Activated CD4-positive, alpha-beta T cell treated with anti-CD3 and anti-CD28 coated beads for 36 hours (primary cell): ENCODE measurements around the gene LRRC63. TPM values are rescaled to one million over a fixed set of nuclear protein-coding genes. Genes with fewer than 3 reads are reported as not detected.

Experiments
- ATAC-seq: fragments of 200-7000 bp; cut with Tn5 transposase; one replicate; pipeline ENCODE4 v1.10.0; 2021; ENCODE audit warnings: mild to moderate bottlenecking, moderate library complexity
- CTCF ChIA-PET: fragments of 350-600 bp; sonication (Branson Sonifier 250); formaldehyde crosslinking; loops from one replicate; lab custom pipeline; 2021; ENCODE audit warnings: antibody characterized with exemption; lab: Charles Lee
- POLR2A ChIA-PET: fragments of 350-600 bp; sonication (Branson Sonifier 250); formaldehyde crosslinking; loops from one replicate; lab custom pipeline; 2021; ENCODE audit warnings: antibody characterized with exemption, inconsistent platforms; lab: Charles Lee
- DNase-seq: peaks from one replicate; pipeline ENCODE4 v3.0.0-alpha.2; 2020
- H3K27ac Mint-ChIP-seq: one replicate; pipeline ENCODE4 v1.8.0; 2021; ENCODE audit warnings: mixed read lengths
- H3K27me3 Mint-ChIP-seq: one replicate; pipeline ENCODE4 v1.8.0; 2021; ENCODE audit warnings: mixed read lengths
- H3K36me3 Mint-ChIP-seq: one replicate; pipeline ENCODE4 v1.8.0; 2021; ENCODE audit warnings: low read depth, mixed read lengths
- H3K4me1 Mint-ChIP-seq: one replicate; pipeline ENCODE4 v1.8.0; 2021; ENCODE audit warnings: mixed read lengths
- H3K4me3 Mint-ChIP-seq: one replicate; pipeline ENCODE4 v1.8.0; 2021; ENCODE audit warnings: mild to moderate bottlenecking, moderate library complexity, mixed read lengths
- H3K9me3 Mint-ChIP-seq: one replicate; pipeline ENCODE4 v1.8.0; 2021; ENCODE audit warnings: low read depth, mixed read lengths
- intact Hi-C, 2 experiments: fragments of 100-400 bp; cut with DNase I in 1 of 2; cut with micrococcal nuclease in 1 of 2; formaldehyde crosslinking; loops; one replicate each; pipeline versions ENCODE4 v1.14.2 to v1.15.1; 2022 to 2024; cut with DNase I, micrococcal nuclease
- total RNA-seq, 2 experiments: library from RNA; stranded (reverse); gene quantifications; one replicate each; pipeline ENCODE4 v1.2.3, GENCODE V29; 2021

Gene LRRC63
- total RNA-seq, 2 experiments from 2014 or later = 0.50 to 0.67 TPM

DNA sequence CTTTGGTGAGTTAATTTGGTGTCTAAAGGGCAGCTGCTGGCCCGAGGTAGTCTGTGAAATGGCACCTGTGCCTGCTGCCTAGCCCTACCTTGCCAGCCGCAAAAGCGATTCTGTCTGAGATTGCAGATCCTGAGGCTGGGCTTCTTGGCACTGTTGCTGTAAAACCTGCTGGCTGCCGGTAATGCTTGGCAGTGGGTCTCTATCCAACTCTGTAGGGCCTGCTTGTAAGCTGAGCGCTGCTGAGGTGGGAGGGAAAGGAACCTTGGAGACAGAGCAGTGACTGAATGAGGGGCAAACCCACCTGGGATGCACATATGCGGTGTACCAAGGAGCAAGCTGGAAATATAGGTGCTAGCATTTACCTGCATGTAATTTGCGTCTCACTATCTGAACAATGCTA is 41.5 kb upstream of the LRRC63 start:
- Mint-ChIP-seq H3K4me3 (peak overlapping the region; percentile 67), H3K27ac (peak overlapping the region; percentile 85), H3K4me1 (peaks cover 98% of the 10 kb centered on the region), H3K27me3 (no peaks in the 10 kb centered on the region), H3K36me3 (peaks cover 75% of the 10 kb centered on the region), H3K9me3 (no peaks in the 10 kb centered on the region)
- ATAC-seq (no peak), DNase-seq (no peak)
- ChIA-PET POLR2A (interaction anchor here (1.1 to 1.3 kb wide), 2 partner anchors 9 to 13 kb away, joined by 3 read pairs; no protein-coding TSS in a partner anchor), CTCF (interaction anchor here (0.7 to 6.2 kb wide), 8 partner anchors 9 to 752 kb away, joined by 3 to 57 read pairs (median 4); partner anchors contain the start of genes LCP1 and SLC25A30)
- intact Hi-C loops = loop anchor here in 1 of 2 experiments (10.0 kb wide), 1 partner anchor 835 kb away; no protein-coding TSS in a partner anchor

DNA sequence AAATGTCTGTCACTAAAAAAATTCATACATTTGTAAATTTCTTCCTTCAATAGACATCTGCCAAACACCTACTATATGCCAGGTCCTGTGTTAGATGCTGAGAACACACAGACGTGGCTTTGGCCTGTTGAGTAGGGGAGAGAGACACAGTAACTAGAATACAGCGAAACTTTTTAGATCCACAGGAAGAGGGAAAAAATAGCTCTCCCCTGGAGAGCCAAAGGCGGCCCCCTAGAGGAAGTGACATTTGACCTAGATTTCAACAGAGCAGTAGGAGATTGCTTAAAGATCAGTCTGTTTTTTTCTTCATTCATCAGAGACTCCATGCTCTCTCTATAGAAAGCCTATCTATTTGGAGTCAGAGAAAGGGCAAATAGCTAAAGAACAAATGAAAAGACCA is 41.0 kb upstream of the LRRC63 start:
- ATAC-seq = no peak
- intact Hi-C loops = loop anchor here in 1 of 2 experiments (10.0 kb wide), 1 partner anchor 836 kb away; no protein-coding TSS in a partner anchor
- DNase-seq = no peak
- Mint-ChIP-seq H3K27ac (peak overlapping the region; percentile 85), H3K4me1 (peaks cover 98% of the 10 kb centered on the region), H3K4me3 (peak overlapping the region; percentile 67), H3K36me3 (peaks cover 79% of the 10 kb centered on the region), H3K9me3 (no peaks in the 10 kb centered on the region), H3K27me3 (no peaks in the 10 kb centered on the region)
- CTCF ChIA-PET = interaction anchor here (0.6 to 6.2 kb wide), 10 partner anchors 8 to 752 kb away, joined by 3 to 57 read pairs (median 4); partner anchors contain the start of genes LCP1 and SLC25A30
- POLR2A ChIA-PET = interaction anchor here (1.3 kb wide), 1 partner anchor 13 kb away, joined by 3 read pairs; no protein-coding TSS in a partner anchor

- no peak for DNase-seq
Observed at GRCh38 chr13:46171217-46171616, 40.5 kb upstream of the LRRC63 start.

GRCh38 chr13:46171739-46172138 is 40.0 kb upstream of the LRRC63 start:
- no peak for ATAC-seq
- Mint-ChIP-seq H3K9me3 (no peaks in the 10 kb centered on the region), H3K27ac (peak overlapping the region; percentile 85)

More at GRCh38 chr13:46171217-46171616, 40.5 kb upstream of the LRRC63 start:
- no peaks in the 10 kb centered on the region for H3K27me3 Mint-ChIP-seq
- POLR2A ChIA-PET = interaction anchor here (1.1 to 1.3 kb wide), 2 partner anchors 11 to 12 kb away, joined by 3 read pairs; no protein-coding TSS in a partner anchor
- peak overlapping the region; percentile 85 for H3K27ac Mint-ChIP-seq
- CTCF ChIA-PET = interaction anchor here (0.6 to 6.2 kb wide), 10 partner anchors 8 to 46 kb away, joined by 3 to 57 read pairs (median 4); partner anchors contain the start of gene LCP1
- intact Hi-C loops = loop anchor here in 1 of 2 experiments (10.0 kb wide), 1 partner anchor 836 kb away; no protein-coding TSS in a partner anchor
- peaks cover 78% of the 10 kb centered on the region for H3K36me3 Mint-ChIP-seq
- H3K9me3 Mint-ChIP-seq = no peaks in the 10 kb centered on the region
- H3K4me3 Mint-ChIP-seq = peak overlapping the region; percentile 67
- peaks cover 97% of the 10 kb centered on the region for H3K4me1 Mint-ChIP-seq
- no peak for ATAC-seq

DNA sequence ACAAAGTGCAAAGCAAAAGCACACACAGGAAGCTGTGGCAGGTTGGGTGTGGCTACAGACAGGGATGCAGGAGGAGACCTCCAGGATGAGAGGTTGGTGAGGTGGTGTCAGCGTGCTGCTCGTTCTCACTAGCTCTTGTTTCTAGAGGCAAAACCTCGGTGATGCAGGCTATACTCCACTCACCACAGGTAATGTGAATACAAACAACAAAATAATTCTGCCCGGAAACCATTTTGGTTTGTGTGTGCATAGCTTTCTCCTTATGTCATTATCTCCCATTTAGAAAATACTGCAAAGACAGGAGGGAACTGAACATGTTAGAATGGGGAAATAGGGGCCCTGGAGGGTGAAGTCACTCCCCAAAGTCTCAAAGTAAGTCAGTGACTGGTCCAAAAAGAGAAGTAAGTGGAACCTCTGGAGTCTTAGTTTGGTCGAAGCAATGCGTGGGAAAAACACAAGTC is 39.2 kb upstream of the LRRC63 start:
- ATAC-seq (peak; percentile 40), DNase-seq (peak; percentile 71)
- Mint-ChIP-seq H3K4me1 (peaks cover 93% of the 10 kb centered on the region), H3K27me3 (no peaks in the 10 kb centered on the region), H3K27ac (peak overlapping the region; percentile 85), H3K4me3 (peak overlapping the region; percentile 67), H3K36me3 (peaks cover 84% of the 10 kb centered on the region), H3K9me3 (no peaks in the 10 kb centered on the region)
- CTCF ChIA-PET = interaction anchor here (0.9 to 6.2 kb wide), 8 partner anchors 9 to 149 kb away, joined by 3 to 57 read pairs (median 4); partner anchors contain the start of gene LCP1
- intact Hi-C loops = loop anchor here in 1 of 2 experiments (1.0 to 10.0 kb wide), 2 partner anchors 10 to 838 kb away; partner anchors contain the start of gene LCP1
- POLR2A ChIA-PET = interaction anchor here (0.7 to 1.1 kb wide), 2 partner anchors 9 to 71 kb away, joined by 3 to 7 read pairs; partner anchors contain the start of gene LCP1

More at GRCh38 chr13:46171739-46172138, 40.0 kb upstream of the LRRC63 start:
- Mint-ChIP-seq H3K27me3 (no peaks in the 10 kb centered on the region), H3K36me3 (peaks cover 81% of the 10 kb centered on the region), H3K4me3 (peak overlapping the region; percentile 67), H3K4me1 (peaks cover 96% of the 10 kb centered on the region)
- CTCF ChIA-PET = interaction anchor here (0.9 to 6.2 kb wide), 9 partner anchors 8 to 150 kb away, joined by 3 to 57 read pairs (median 5); no protein-coding TSS in a partner anchor
- intact Hi-C loops = loop anchor here in 1 of 2 experiments (1.0 to 10.0 kb wide), 2 partner anchors 11 to 837 kb away; partner anchors contain the start of gene LCP1
- POLR2A ChIA-PET = interaction anchor here (0.7 to 1.1 kb wide), 2 partner anchors 11 to 72 kb away, joined by 3 to 7 read pairs; no protein-coding TSS in a partner anchor
- no peak for DNase-seq

GRCh38 chr13:46173656-46174055 is 38.1 kb upstream of the LRRC63 start:
- POLR2A ChIA-PET = interaction anchor here (1.6 kb wide), 1 partner anchor 8 kb away, joined by 5 read pairs; no protein-coding TSS in a partner anchor

GRCh38 chr13:46176756-46177155 is 35.0 kb upstream of the LRRC63 start:
- CTCF ChIA-PET = interaction anchor here (0.8 to 8.3 kb wide), 6 partner anchors 9 to 30 kb away, joined by 3 to 69 read pairs (median 4); no protein-coding TSS in a partner anchor
- ATAC-seq (no peak), DNase-seq (no peak)
- peaks cover 65% of the 10 kb centered on the region for H3K4me1 Mint-ChIP-seq
- intact Hi-C loops = loop anchor here in 1 of 2 experiments (10.0 kb wide), 1 partner anchor 842 kb away; no protein-coding TSS in a partner anchor
- no peaks in the 10 kb centered on the region for H3K9me3 Mint-ChIP-seq
- H3K4me3 Mint-ChIP-seq = peak overlapping the region; percentile 97
- peak overlapping the region; percentile 92 for H3K27ac Mint-ChIP-seq
- POLR2A ChIA-PET = interaction anchor here (0.6 to 1.5 kb wide), 3 partner anchors 8 to 781 kb away, joined by 3 to 5 read pairs (median 3); no protein-coding TSS in a partner anchor
- H3K27me3 Mint-ChIP-seq = no peaks in the 10 kb centered on the region
- peaks cover 81% of the 10 kb centered on the region for H3K36me3 Mint-ChIP-seq

More at GRCh38 chr13:46173656-46174055, 38.1 kb upstream of the LRRC63 start:
- Mint-ChIP-seq H3K36me3 (peaks cover 85% of the 10 kb centered on the region), H3K9me3 (no peaks in the 10 kb centered on the region), H3K4me3 (peak overlapping the region; percentile 67), H3K27me3 (no peaks in the 10 kb centered on the region), H3K4me1 (peaks cover 90% of the 10 kb centered on the region), H3K27ac (peak overlapping the region; percentile 85)
- intact Hi-C loops = loop anchor here in 1 of 2 experiments (10.0 kb wide), 1 partner anchor 839 kb away; no protein-coding TSS in a partner anchor
- CTCF ChIA-PET = interaction anchor here (0.6 to 8.3 kb wide), 5 partner anchors 8 to 176 kb away, joined by 3 to 69 read pairs (median 3); partner anchors contain the start of gene LCP1
- DNase-seq (peak; percentile 60), ATAC-seq (peak; percentile 43)

GRCh38 chr13:46178143-46178542 is 33.6 kb upstream of the LRRC63 start:
- DNase-seq = no peak
- intact Hi-C loops = loop anchor here (2.0 to 10.0 kb wide), 2 partner anchors 375 to 843 kb away; partner anchors contain the start of gene LRCH1 (in 1 of the 2)

GRCh38 chr13:46178821-46179220 is 32.9 kb upstream of the LRRC63 start:
- ATAC-seq (no peak), DNase-seq (no peak)
- no peaks in the 10 kb centered on the region for H3K9me3 Mint-ChIP-seq
- no peaks in the 10 kb centered on the region for H3K27me3 Mint-ChIP-seq
- intact Hi-C loops = loop anchor here (1.0 to 10.0 kb wide), 3 partner anchors 11 to 844 kb away; partner anchors contain the start of gene LRCH1 (in 1 of the 2)
- ChIA-PET CTCF (interaction anchor here (0.9 to 8.3 kb wide), 8 partner anchors 8 to 111 kb away, joined by 4 to 69 read pairs (median 8); no protein-coding TSS in a partner anchor), POLR2A (interaction anchor here (1.1 to 3.1 kb wide), 4 partner anchors 9 to 29 kb away, joined by 3 to 25 read pairs (median 6); no protein-coding TSS in a partner anchor)
- H3K4me1 Mint-ChIP-seq = peaks cover 61% of the 10 kb centered on the region
- H3K4me3 Mint-ChIP-seq = peak overlapping the region; percentile 97
- peaks cover 63% of the 10 kb centered on the region for H3K36me3 Mint-ChIP-seq
- peak overlapping the region; percentile 98 for H3K27ac Mint-ChIP-seq

More at GRCh38 chr13:46178143-46178542, 33.6 kb upstream of the LRRC63 start:
- Mint-ChIP-seq H3K4me3 (peak overlapping the region; percentile 97), H3K27me3 (no peaks in the 10 kb centered on the region), H3K9me3 (no peaks in the 10 kb centered on the region), H3K4me1 (peaks cover 61% of the 10 kb centered on the region), H3K36me3 (peaks cover 69% of the 10 kb centered on the region), H3K27ac (peak overlapping the region; percentile 92)
- POLR2A ChIA-PET = interaction anchor here (2.0 to 3.1 kb wide), 2 partner anchors 10 to 13 kb away, joined by 8 to 25 read pairs; no protein-coding TSS in a partner anchor
- no peak for ATAC-seq
- CTCF ChIA-PET = interaction anchor here (1.0 to 8.3 kb wide), 5 partner anchors 8 to 18 kb away, joined by 4 to 69 read pairs (median 13); no protein-coding TSS in a partner anchor

DNA sequence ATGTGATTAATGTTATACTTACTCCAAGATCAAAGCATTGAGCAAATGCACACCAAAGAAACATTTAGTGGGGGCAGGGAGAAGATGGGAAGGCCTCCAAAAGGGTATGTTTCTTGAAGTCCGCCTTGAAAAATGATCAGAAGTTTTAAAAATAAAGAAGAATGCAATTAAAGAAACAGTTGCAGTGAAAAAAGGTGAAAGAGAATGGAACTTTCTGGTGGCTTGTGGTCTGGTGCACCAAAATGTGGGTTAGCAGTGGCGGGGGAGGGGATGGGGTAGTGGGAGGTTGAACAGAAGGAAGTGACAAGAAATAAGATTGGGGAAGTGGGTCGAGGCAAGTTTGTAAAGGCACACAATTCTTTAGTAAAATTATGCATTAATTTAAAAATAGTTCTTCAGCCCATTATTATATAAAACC is 32.2 kb upstream of the LRRC63 start:
- Mint-ChIP-seq H3K27me3 (no peaks in the 10 kb centered on the region), H3K36me3 (peaks cover 58% of the 10 kb centered on the region), H3K4me1 (peaks cover 62% of the 10 kb centered on the region), H3K4me3 (peak overlapping the region; percentile 97), H3K27ac (peak overlapping the region; percentile 98), H3K9me3 (no peaks in the 10 kb centered on the region)
- DNase-seq (peak; percentile 88), ATAC-seq (no peak)
- ChIA-PET CTCF (interaction anchor here (0.9 to 8.3 kb wide), 8 partner anchors 7 to 110 kb away, joined by 4 to 69 read pairs (median 8); no protein-coding TSS in a partner anchor), POLR2A (interaction anchor here (1.1 to 3.1 kb wide), 4 partner anchors 10 to 30 kb away, joined by 3 to 25 read pairs (median 6); no protein-coding TSS in a partner anchor)
- intact Hi-C loops = loop anchor here (1.0 to 10.0 kb wide), 3 partner anchors 11 to 845 kb away; partner anchors contain the start of gene LRCH1 (in 1 of the 2)
